ENCODE results near the gene C2orf66. TPM values are rescaled to one million over a fixed set of nuclear protein-coding genes. Genes with fewer than 3 reads are reported as not detected.
A peak's percentile ranks its signal among the peaks of the same experiment; 100 is the strongest.

C2orf66 gene
- total RNA-seq (2022) (not detected in 2 replicates), Bru-seq, nascent RNA (percentile 22 among the genes with signal in this experiment), BruChase-seq, experiment 1, labeled RNA remaining after a 2-hour chase (percentile 28 among the genes with signal in this experiment), BruChase-seq, experiment 2, labeled RNA remaining after a 6-hour chase (percentile 20 among the genes with signal in this experiment)
- long read RNA-seq = 0 reads

DNA sequence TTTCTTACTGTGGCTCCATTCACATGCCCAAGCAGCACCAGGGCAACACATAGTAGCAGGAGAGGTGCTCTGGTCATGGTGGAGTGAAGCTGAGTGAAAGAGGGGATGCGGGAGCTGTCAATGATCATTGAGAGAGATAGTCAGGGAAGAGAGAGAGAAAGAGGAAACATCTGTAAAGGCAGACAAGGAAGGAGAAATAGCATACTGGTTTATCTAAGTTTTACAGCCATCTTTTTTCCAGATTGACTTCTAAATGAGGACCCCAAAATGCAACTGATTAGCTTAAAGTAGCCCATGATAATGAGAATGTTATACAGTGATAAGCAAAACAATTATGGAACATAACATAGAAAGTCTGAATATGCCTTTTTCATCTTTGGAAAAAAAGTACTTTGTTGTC, at the start of gene C2orf66:
Gene C2orf66 (minus strand): TSS at position 96 of the 400 bp plus-strand sequence. CDS start 19 bp downstream, at position 77.
- ChIA-PET POLR2A (no interaction called here), CTCF (no interaction called here)
- intact Hi-C loops (cut with micrococcal nuclease; ENCODE audit: unreplicated experiment) = no loop called here
- no TSS peak for BruUV-seq (replicated peaks)
- Mint-ChIP-seq H3K27me3 (ENCODE audit: insufficient read depth, unreplicated experiment) (peaks cover 19% of the 10 kb centered on the region), H3K36me3 (ENCODE audit: insufficient read depth, unreplicated experiment) (no peaks in the 10 kb centered on the region), H3K9me3 (ENCODE audit: unreplicated experiment) (no peaks in the 10 kb centered on the region), H3K4me1 (ENCODE audit: low read depth, unreplicated experiment) (no peaks in the 10 kb centered on the region), H3K27ac (ENCODE audit: unreplicated experiment) (no peak within 1 kb of the TSS), H3K4me3 (ENCODE audit: unreplicated experiment) (no peak within 1 kb of the TSS)
- 0 out of 2 replicates have a peak, but pooled peaks cover 1% of the 10 kb centered on the region for H3K27me3 ChIP-seq (replicated peaks; ENCODE audit: control insufficient read depth, insufficient read depth, low read length)
- TF ChIP-seq, protein P1, sequence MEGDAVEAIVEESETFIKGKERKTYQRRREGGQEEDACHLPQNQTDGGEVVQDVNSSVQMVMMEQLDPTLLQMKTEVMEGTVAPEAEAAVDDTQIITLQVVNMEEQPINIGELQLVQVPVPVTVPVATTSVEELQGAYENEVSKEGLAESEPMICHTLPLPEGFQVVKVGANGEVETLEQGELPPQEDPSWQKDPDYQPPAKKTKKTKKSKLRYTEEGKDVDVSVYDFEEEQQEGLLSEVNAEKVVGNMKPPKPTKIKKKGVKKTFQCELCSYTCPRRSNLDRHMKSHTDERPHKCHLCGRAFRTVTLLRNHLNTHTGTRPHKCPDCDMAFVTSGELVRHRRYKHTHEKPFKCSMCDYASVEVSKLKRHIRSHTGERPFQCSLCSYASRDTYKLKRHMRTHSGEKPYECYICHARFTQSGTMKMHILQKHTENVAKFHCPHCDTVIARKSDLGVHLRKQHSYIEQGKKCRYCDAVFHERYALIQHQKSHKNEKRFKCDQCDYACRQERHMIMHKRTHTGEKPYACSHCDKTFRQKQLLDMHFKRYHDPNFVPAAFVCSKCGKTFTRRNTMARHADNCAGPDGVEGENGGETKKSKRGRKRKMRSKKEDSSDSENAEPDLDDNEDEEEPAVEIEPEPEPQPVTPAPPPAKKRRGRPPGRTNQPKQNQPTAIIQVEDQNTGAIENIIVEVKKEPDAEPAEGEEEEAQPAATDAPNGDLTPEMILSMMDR (IDR thresholded peaks at IDR 0.05; ENCODE audit: insufficient read depth in 1 of 2, low read depth in 1 of 2, low read length in 1 of 2, severe bottlenecking in 1 of 2, unreplicated experiment in 1 of 2) = no peak
- no peaks in the 10 kb centered on the region for H3K4me1 ChIP-seq
- H3K36me3 ChIP-seq (ENCODE audit: control insufficient read depth, insufficient read depth, low read length) = no peaks in the 10 kb centered on the region
- no peaks in the 10 kb centered on the region for H3K9me3 ChIP-seq
- DNase-seq = no peak
- H3K4me3 ChIP-seq (ENCODE audit: low read depth, low read length) = no peak within 1 kb of the TSS

DNA sequence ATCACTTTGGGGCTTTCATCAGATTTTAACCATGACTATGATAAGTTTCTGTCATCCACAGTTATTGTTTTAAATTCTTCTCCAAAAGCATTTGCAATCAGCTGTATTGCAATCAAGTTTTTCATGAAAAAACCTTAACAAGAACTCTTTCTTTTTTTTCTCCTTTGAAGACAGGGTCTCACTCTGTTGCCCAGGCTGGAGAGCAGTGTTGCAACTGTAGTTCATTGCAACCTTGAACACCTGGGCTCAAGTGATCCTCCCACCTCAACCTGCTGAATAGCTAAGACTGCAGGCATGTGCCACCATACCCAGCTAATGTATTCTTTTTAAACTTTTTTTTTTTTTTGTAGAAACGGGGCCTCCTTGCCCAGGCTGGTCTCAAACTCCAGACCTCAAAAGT, 45.5 kb upstream of the C2orf66 start:
- ChIA-PET POLR2A (no interaction called here), CTCF (no interaction called here)
- Histone ChIP-seq H3K4me1 (no peaks in the 10 kb centered on the region), H3K9me3 (no peaks in the 10 kb centered on the region), H3K36me3 (ENCODE audit: control insufficient read depth, insufficient read depth, low read length) (no peaks in the 10 kb centered on the region), H3K4me3 (ENCODE audit: low read depth, low read length) (no peak overlapping the region), H3K27me3 (replicated peaks; ENCODE audit: control insufficient read depth, insufficient read depth, low read length) (no peaks in the 10 kb centered on the region)
- intact Hi-C loops (cut with micrococcal nuclease; ENCODE audit: unreplicated experiment) = loop anchor here (5.0 kb wide), 2 partner anchors 158 to 258 kb away; no protein-coding TSS in a partner anchor
- DNase-seq = no peak
- Mint-ChIP-seq H3K36me3 (ENCODE audit: insufficient read depth, unreplicated experiment) (no peaks in the 10 kb centered on the region), H3K4me1 (ENCODE audit: low read depth, unreplicated experiment) (no peaks in the 10 kb centered on the region), H3K27me3 (ENCODE audit: insufficient read depth, unreplicated experiment) (no peaks in the 10 kb centered on the region), H3K4me3 (ENCODE audit: unreplicated experiment) (no peak overlapping the region), H3K9me3 (ENCODE audit: unreplicated experiment) (peaks cover 16% of the 10 kb centered on the region), H3K27ac (ENCODE audit: unreplicated experiment) (no peak overlapping the region)
- TF ChIP-seq, protein P1 (IDR thresholded peaks at IDR 0.05; ENCODE audit: insufficient read depth in 1 of 2, low read depth in 1 of 2, low read length in 1 of 2, severe bottlenecking in 1 of 2, unreplicated experiment in 1 of 2) = no peak
- no TSS peak for BruUV-seq (replicated peaks)

DNA sequence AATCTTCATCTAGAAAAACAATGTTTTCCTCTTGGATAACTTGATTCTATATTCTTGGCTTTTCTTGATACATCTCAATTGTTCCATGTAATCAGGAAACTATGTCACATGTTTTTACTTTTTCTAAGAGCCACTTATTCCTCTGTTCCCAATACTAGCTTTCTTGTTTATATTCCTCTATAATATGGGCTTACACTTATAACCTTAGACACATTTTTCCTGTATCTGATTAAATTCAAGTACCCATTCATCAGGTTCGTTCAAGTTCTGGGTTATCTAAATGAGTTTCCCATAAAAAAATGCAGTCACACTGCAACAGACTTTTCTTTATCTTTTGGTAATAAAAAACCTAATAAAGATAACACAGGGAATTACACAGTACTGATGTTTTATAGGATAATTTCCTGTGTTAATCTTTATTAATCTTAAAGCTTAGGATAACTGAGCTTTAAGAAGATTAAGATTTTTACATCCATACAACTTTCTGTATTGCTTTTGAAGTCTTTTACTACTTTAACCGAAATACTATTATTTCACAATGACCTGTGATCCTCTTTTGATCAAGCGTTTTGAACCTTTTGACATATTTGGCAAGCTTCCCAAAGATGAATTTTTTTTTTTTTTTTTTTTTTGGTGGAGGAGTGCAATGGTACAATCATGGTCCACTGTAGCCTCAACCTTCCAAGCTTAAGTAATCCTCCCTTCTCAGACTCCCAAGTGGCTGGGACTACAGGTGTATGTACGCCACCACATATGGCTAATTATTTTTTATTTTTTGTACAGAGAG, 44.3 kb upstream of the C2orf66 start:
- no peak overlapping the region for H3K4me3 Mint-ChIP-seq (ENCODE audit: unreplicated experiment)
- Histone ChIP-seq H3K4me3 (ENCODE audit: low read depth, low read length) (no peak overlapping the region), H3K27me3 (replicated peaks; ENCODE audit: control insufficient read depth, insufficient read depth, low read length) (no peaks in the 10 kb centered on the region), H3K36me3 (ENCODE audit: control insufficient read depth, insufficient read depth, low read length) (no peaks in the 10 kb centered on the region), H3K4me1 (no peaks in the 10 kb centered on the region), H3K9me3 (no peaks in the 10 kb centered on the region)
- no peaks in the 10 kb centered on the region for H3K27me3 Mint-ChIP-seq (ENCODE audit: insufficient read depth, unreplicated experiment)
- POLR2A ChIA-PET = no interaction called here
- intact Hi-C loops (cut with micrococcal nuclease; ENCODE audit: unreplicated experiment) = loop anchor here (5.0 kb wide), 2 partner anchors 159 to 259 kb away; no protein-coding TSS in a partner anchor
- H3K36me3 Mint-ChIP-seq (ENCODE audit: insufficient read depth, unreplicated experiment) = no peaks in the 10 kb centered on the region
- DNase-seq = no peak
- TF ChIP-seq, protein P1 (IDR thresholded peaks at IDR 0.05; ENCODE audit: insufficient read depth in 1 of 2, low read depth in 1 of 2, low read length in 1 of 2, severe bottlenecking in 1 of 2, unreplicated experiment in 1 of 2) = no peak
- H3K4me1 Mint-ChIP-seq (ENCODE audit: low read depth, unreplicated experiment) = no peaks in the 10 kb centered on the region
- CTCF ChIA-PET = no interaction called here
- peaks cover 6% of the 10 kb centered on the region for H3K9me3 Mint-ChIP-seq (ENCODE audit: unreplicated experiment)
- BruUV-seq (replicated peaks) = no TSS peak
- no peak overlapping the region for H3K27ac Mint-ChIP-seq (ENCODE audit: unreplicated experiment)

Data from Caco-2 (cell line).